ENCODE data around the gene P3H4. TPM values are rescaled to one million over a fixed set of nuclear protein-coding genes. Genes with fewer than 3 reads are reported as not detected.

The P3H4 gene
- total RNA-seq, 2 donors from 2014 or later, result 10.1 to 12.1 TPM

Other genes starting within 250 kb of the P3H4 start
- not detected for gene KRT9, start 239.9 kb downstream of the P3H4 start, total RNA-seq
- 1 to 10 TPM; 1.3 to 2.0 TPM for gene KRT14, start 225.1 kb downstream of the P3H4 start, total RNA-seq
- gene KRT16, start 199.2 kb downstream of the P3H4 start, total RNA-seq, result not detected
- 1 to 10 TPM; 2.8 to 5.1 TPM for gene KRT17, start 187.4 kb downstream of the P3H4 start, total RNA-seq
- gene EIF1, start 123.1 kb downstream of the P3H4 start, total RNA-seq, result 100 to 1,000 TPM; 694 to 760 TPM
- gene GAST, start 99.6 kb downstream of the P3H4 start, total RNA-seq, result not detected
- gene HAP1, start 77.3 kb downstream of the P3H4 start, total RNA-seq, result under 1 TPM in 1 of 2 donors, not detected in 1; 0.19 TPM
- gene JUP, start 25.2 kb downstream of the P3H4 start, total RNA-seq, result 10 to 100 TPM; 14.6 to 21.2 TPM
- 100 to 1,000 TPM in 1 of 2 donors, 10 to 100 TPM in 1; 91.3 to 134 TPM for gene FKBP10, start 1.1 kb upstream of the P3H4 start, total RNA-seq
- 10 to 100 TPM; 49.1 to 61.8 TPM for gene NT5C3B, start 24.3 kb upstream of the P3H4 start, total RNA-seq
- under 1 TPM; 0.32 to 0.43 TPM for gene KLHL10, start 25.9 kb upstream of the P3H4 start, total RNA-seq
- gene KLHL11, start 53.5 kb upstream of the P3H4 start, total RNA-seq, result 10 to 100 TPM; 10.9 to 12.1 TPM
- gene ACLY, start 107.0 kb upstream of the P3H4 start, total RNA-seq, result 100 to 1,000 TPM in 1 of 2 donors, 10 to 100 TPM in 1; 97.5 to 101 TPM
- 1 to 10 TPM in 1 of 2 donors, under 1 TPM in 1; 0.74 to 1.2 TPM for gene ODAD4, start 118.7 kb upstream of the P3H4 start, total RNA-seq
- gene CNP, start 154.8 kb upstream of the P3H4 start, total RNA-seq, result 10 to 100 TPM; 53.6 to 53.9 TPM
- 10 to 100 TPM; 57.0 TPM for gene DNAJC7, start 205.5 kb upstream of the P3H4 start, total RNA-seq
- gene NKIRAS2, start 208.1 kb upstream of the P3H4 start, total RNA-seq, result 10 to 100 TPM; 28.3 TPM
- gene C17orf113, start 238.7 kb upstream of the P3H4 start, total RNA-seq, result under 1 TPM; 0.33 to 0.93 TPM